NCI-H2107 treated with DMSO at 0.1 percent for 48 hours (cell line): Measurements from ENCODE around the gene CALU.

Source experiments
- DNase-seq: peaks from one replicate; lab custom pipeline; 2025; ENCODE audit not compliant: unreplicated experiment; lab: John Stamatoyannopoulos, UW

CALU gene

DNA sequence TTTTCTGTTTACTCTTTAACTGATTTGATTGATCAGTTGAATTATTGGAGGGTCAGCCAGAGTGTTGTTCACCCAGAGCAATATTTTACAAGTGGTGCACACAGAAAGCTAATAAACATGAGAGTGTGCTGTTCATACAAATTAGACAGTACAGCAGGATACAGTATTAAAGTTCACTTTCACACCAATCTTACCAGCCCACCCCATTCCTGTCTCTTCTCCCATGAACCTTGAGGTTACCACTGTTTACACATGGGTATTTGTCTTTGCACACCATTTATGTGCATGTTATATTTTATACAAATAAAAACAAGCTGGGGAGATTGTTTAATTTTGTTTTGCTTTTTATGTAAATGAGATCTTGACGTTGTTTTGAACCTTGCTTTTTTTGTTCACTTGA is 6.5 kb downstream of the CALU start:
- no peak for DNase-seq

DNA sequence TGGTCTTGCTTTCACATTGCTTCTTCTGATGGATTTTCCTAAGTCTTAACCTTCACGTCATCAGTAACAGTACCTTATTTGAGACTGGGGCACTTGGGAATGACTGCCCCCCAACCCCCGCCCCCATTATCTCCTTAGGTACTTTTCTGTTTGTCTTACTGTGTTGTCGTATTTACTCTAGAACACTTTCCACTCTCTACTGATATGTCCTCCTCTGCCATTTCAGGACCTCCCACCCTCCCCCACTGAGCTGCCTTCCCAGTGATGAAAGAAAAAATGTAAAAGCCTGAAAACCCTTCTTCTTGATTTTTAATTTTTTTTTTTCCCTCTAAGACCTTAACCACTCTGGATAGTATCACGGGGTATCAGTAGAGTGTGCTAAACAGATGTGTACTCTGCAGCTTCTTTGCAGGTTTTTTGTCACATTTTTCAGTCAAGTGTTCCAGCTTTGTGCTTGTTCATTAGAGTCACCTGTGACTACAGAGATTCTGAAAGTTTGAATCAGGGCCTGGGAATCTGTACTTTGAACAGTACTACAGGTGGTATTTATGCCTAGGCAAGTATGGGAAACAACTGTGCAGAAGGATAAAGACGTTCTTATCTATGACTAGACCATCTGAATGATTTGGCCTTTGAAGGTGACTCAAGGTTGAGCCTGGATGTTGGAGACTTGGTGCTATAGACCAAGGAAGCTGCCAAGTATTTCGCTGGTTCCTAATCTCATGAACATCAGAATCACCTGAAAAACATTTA is 8.3 kb downstream of the CALU start:
- no peak for DNase-seq

DNA sequence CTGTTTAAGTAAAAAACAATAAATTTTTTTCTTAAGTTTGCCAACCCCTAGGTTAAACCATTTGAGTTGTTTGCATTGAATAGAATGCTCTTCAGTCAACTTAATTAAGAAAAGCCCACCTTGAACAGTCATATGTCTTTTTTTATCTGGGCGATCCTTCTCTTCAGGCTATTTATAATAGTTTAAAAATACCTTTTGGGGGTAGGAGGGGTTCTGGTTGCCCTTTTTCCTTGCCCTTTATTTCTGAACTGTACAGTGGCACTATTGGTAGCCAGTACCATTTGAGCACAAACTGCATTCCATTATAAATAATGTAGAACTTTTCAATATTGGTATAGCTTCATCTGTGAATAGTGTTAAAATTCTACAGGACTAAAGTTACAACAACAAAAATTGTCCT is 13.1 kb downstream of the CALU start:
- no peak for DNase-seq

DNA sequence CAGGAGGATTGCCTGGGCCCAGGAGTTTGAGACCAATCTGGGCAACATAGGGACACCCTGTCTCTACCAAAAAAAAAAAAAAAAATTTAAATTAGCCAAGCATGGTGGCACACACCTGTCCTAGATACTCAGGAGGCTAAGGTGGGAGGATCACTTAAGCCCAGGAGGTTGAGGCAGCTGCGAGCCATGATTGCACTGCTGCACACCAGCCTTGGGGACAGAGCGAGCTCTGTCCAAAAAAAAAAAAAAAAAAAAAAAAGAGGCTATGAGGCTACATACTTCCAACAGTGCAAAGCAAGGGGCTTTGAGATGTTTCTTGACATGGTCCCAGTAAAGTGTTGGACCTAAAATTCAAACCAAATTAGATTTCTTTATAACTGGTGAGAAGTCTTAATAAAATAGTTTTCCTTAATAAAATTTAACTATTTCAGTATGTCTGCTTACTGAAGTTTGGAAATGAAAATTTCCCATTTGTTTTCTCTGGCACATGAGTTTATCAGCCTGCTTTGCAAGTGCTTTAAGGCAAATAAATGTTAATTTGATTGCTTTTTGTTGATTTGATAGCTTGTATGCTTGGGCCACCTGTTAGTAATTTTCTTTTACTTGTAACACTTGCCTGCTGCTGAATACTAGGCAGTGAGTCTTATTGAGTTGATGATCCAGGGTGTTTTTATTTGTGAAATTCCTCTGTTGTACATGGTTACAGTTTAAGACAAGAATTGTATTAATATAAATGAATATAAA is 16.1 kb downstream of the CALU start:
- no peak for DNase-seq

DNA sequence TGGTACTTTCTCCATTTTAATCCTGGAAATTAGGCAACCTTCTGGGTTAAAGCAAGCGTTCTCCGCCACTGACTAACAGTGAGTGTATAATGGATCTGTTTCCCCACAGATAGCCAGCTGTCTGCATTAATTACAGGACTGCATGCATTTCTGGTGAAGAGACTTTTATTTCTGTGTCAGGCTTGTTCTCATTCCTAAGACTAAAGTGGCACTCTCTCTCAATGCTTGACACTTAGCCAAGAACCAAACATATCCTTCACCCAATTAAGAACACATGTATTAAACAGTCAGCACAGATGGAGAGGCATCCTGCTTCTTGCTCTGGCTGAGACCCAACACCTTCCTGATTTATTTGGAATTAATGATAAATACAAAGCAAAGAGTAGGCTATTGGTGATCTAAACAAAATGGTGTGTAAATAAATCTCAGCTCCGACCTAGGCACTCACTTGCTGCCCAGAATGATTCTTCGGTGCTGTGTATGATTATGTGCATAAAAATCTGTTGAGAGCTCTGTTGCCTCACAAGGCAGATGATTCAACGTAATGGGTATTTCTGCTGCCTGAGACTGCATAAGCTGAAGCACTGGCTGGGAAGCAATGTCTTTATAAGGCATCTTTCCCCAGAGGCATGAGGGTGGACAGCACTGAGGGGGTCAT is 16.8 kb downstream of the CALU start:
- no peak for DNase-seq

DNA sequence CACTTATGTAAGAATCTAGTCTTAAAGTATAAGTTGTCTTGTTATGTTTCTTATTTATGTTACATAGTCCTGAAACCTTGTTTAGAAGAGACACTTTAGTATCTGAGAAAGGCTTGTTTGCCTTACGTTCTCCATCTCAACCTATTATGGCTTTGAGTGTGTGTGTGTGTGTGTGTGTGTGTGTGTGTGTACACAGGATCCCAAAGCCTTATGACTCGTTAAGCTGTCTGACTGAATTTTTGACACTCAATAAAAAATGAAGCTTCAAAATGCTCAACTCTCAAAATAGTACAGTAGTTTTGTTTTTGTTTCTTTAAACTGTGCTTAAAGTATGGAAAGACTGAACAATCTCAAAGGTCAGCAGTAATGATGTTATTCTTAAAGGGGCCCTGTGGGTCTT is 18.0 kb downstream of the CALU start:
- no peak for DNase-seq

DNA sequence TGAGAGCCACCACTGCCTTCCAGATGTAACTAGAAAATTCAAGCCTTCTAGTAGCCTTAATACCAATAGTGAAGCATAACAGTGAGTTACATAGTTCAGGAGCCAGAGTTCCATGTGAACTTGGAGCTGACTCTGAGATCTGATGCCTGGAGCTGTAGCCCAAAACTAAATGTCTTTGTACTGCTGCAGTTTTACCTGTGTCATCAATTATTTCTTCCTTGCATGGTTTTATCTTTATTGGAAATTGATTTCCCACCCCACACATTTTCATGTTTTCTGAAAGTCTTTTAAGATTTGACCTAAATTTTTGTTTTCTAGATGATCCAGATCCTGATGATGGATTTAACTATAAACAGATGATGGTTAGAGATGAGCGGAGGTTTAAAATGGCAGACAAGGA is 19.4 kb downstream of the CALU start:
- no peak for DNase-seq

DNA sequence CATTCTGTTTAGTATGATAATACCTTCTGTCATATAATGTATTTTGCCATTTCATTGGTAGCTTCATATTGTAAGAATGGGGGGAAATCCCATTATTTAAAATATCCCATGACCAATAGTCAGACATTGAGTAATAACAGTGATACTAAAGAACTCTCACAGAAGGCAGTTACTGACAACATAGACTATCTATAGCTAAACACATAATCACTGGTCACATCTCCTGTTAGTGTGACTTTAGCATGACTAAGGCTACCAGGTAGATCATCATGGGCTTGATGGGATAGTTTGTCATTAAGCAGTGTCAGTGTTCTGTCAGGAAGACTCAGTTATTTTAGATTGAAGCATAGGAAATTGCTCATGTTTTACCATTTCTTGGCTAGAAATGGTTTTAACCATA is 20.1 kb downstream of the CALU start:
- DNase-seq = no peak

DNA sequence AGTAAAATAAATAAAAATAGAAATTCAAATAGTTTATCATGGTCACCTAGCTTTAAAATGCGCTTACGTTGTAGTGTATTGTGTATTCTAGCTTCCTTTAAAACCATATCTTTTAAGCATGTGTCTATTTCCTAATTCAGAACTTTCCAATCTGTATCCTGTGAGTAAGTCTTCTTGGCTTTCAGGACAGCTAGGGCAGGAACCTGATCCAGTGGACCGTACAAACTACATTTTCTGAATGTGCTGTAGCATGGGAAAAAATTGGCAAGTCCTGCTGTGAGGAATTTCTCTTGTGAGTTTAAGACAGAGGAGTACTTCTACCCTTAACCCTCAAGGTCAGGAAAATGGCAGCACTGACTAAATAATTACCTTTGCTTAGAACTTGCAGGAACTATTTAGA is 24.4 kb downstream of the CALU start:
- DNase-seq = no peak

DNA sequence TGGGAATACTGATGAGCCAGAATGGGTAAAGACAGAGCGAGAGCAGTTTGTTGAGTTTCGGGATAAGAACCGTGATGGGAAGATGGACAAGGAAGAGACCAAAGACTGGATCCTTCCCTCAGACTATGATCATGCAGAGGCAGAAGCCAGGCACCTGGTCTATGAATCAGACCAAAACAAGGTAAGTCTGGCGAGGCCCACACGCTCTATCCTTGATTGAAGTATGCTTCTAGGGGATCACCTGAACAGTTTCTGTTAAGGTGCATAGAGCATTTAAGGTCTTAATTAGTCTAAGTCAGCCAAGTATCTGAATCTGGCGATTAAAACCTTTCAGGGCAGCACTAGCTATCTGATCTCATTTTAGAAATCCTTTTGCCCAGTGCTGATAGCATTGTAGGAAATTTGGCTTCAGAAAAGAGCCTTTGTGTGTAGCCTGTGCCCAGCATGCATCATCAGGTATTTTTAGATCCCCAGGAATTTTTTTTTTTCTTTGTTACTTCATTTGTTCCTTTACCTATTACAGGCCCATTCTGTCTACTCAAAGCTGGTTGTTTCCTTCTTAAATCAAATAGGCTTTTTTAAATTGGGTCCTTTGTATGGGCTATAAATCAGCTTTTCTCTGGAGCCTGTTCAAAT is 28.4 kb downstream of the CALU start:
- DNase-seq = no peak

DNA sequence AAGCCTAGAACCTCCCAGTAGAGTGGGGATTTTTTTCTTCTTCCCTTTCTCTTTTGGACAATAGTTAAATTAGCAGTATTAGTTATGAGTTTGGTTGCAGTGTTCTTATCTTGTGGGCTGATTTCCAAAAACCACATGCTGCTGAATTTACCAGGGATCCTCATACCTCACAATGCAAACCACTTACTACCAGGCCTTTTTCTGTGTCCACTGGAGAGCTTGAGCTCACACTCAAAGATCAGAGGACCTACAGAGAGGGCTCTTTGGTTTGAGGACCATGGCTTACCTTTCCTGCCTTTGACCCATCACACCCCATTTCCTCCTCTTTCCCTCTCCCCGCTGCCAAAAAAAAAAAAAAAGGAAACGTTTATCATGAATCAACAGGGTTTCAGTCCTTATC is 31.1 kb downstream of the CALU start:
- no peak for DNase-seq

DNA sequence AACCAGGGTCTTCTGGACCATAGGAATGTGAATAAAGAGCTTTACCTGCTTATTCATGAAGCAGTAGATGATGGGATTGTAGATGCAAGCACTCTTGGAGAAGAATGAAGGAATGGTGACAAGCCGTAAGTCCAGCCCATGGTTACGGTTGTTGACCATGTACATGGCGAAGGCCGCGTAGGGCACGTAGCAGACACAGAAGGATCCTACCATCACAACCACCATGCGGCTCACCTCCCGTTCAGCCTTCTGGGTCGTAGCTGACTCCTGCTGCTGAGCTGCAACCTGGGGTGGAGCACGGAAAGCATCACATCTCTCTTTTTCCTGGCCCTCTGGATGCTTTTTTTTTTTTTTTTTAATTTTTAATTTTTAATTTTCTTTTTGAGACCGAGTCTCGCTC is 34.4 kb downstream of the CALU start:
- DNase-seq = no peak

DNA sequence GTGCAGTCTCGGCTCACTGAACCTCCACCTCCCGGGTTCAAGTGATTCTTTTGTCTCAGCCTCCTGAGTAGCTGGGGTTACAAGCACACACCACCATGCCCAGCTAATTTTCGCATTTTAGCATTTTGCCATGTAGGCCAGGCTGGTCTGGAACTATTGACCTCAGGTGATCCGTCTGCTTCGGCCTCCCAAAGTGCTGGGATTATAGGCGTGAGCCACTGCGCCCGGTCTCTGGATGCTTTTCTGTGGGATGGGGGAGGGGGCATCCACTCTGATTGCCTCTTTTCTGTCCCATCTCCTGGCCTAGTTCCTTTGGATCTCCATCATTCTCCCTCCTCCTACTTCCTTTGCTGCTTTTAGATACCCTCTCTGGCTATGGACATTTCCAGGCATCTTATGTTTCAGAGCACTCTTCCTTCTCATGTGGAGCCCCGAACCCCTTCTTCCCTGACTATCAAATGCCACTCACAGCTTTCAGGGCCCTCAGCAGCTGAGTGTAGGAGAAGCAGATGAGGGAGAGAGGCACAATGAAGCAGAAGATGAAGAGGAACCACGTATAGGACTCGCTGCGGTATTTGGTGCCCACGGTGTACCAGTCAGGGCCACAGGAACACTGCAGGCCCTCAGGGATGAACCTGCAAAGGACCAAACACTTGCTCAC is 35.0 kb downstream of the CALU start:
- no peak for DNase-seq

DNA sequence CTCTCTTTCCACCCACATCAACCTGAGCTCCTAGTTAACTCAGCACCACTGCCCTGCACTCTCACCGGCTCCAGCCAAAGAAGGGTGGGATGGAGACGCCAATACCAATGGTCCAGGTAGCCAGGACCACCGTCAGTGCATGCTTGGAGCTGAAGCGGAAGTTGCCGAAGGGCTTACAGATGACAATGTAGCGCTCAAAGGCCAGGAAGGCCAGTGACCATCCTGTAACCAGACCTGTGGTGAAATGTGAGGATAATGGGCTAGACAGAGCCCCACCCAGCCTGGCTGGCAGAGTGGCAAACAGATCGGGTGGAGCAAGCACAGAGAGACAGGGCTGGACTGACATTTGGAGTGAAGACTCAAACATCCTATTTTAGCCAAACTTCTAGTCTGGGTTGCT is 35.8 kb downstream of the CALU start:
- DNase-seq = no peak

DNA sequence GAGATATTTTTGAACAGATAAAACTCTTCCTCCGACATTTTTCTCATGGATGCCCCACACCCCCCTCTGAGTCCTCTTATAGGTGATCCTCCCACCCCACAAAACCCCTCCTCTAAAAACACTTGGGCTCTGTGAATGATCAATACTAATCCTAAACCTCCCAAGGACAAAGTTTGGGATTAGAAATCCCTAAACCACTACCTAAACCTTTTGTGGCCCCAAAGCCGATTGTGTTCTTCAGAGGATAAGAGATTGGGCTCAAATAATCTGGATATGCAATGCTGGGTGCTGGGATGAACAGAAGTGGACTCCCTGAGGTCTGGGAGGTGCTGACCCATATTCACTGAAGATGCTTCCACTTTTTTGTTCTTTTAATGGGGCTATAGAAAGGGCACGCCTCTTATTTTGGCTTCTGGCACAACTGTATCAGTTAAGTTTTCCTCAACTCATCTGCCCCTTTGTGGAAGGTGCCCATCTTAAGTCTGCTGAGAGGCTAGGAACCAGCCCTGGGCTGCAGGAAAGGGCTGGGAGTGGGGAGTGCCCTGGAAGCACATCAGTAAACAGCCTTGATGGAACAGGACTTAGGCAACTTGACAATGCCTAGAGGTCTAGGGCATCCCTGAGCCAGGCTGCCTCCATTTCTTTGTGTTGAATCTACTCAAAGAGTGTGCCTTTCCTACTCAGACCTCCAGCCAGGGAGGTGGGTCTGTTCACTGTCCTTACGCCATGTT is 36.8 kb downstream of the CALU start, which contains the start of gene OPN1SW:
Gene OPN1SW (minus strand): TSS at position 51 of the 731 bp plus-strand sequence. CDS start 13 bp downstream, at position 38.
- no peak for DNase-seq

DNA sequence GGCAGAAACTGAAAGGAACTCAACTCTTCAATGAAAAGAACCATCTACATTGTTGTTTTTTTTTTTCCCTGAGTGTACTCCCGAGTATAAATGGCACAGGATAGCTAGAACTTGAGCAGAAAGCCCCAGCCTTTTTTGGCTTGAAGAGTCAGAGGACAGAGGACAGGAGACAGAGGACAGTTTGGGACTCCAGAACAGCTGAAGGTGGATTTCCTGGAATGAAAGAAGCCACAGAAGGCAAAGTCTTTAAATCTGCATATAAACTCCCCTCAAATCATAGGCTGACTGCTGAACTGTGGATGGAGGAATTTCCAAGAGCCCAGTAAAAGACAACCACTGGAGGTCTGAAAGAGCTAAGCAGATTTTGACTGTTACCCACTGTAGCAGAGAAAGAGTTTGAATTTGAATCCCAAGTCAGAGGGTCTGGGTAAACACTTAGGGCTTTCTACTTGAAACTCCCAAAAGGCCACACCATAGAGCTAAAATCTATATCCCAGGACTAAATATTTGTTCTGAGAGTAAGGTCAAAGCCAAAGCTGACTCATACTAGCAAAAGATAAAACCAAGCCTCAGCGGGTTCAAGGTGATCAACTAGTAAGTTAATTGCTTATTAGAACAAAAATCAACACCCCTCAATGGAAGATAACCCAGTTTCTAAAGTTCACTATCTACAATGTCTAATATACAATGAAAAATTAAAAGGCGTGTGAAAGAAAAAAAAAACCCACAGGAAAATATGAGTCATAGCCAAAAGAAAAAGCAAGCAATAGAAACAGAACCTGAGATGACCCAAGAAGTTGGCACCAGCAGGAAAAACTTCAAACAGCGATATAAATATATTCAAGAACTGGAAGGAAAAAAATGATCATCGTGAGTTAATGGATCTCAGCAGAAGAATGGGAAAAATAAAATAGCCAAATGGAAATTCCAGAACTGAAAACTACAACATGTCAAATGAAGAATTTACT is 38.3 kb downstream of the CALU start:
- DNase-seq = no peak

DNA sequence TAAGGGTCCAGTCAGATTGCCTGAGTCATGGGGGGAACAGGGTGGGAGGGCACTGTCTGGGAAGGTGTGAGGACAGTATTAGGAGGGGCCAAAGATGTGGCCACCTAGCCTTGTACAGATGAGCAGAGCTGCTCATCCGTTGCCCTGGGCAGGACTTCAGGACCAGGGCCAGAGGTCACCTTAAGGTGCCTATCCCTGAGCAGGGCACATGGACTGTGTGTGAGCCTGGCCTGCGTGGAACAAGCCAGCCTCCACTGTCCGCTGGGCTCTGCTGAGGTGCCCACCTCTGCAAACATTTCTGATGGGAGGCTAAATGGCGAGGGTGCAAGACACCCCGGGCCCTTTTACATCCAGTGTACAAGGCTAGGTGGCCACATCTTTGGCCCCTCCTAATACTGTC is 39.8 kb downstream of the CALU start:
- DNase-seq = no peak

DNA sequence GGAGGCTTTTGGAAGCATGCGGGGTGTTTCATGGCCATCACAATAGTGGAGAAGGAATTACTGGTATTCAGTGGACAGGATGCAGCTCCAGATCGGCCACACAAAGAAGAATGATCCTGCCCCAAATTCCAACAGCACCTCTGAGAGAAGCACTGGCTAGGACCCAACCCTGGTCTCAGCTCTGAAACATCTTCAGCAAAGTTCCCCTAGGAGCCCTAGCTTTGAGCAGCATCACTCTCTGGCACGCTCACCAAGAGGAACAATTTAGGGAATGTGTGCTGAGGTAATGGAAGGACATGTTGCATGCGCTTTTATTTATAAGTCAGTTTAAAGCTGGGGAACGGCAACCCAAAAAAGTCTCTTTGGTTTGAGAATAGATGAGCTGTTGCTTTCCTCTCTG is 42.0 kb downstream of the CALU start:
- no peak for DNase-seq

DNA sequence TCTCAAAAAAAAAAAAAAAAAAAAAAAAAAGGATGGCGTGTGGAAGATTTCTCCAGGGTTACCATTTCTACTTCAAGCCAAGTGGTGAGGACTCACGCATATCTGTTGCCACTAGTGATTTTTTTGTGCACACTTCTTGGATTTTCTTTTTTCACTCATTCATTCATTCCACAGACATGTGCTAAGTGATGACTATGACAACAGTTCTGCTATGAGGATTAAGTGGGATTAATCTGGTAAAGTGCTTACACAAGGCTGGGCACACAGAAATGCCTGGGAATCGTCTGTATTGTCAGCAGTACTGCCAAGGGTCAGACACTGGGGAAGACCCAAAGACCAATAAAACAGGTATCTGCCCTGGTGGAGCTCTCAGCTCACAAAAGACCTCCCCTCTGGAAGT is 42.7 kb downstream of the CALU start:
- no peak for DNase-seq
